ENCODE data around the gene ATXN10.
"Not testable (repeated sequence)": the region's sequence is repeated elsewhere in the genome, so short reads cannot be mapped to it uniquely, and the experiment has no call there.

Gene ATXN10, protein sequence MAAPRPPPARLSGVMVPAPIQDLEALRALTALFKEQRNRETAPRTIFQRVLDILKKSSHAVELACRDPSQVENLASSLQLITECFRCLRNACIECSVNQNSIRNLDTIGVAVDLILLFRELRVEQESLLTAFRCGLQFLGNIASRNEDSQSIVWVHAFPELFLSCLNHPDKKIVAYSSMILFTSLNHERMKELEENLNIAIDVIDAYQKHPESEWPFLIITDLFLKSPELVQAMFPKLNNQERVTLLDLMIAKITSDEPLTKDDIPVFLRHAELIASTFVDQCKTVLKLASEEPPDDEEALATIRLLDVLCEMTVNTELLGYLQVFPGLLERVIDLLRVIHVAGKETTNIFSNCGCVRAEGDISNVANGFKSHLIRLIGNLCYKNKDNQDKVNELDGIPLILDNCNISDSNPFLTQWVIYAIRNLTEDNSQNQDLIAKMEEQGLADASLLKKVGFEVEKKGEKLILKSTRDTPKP

DNA sequence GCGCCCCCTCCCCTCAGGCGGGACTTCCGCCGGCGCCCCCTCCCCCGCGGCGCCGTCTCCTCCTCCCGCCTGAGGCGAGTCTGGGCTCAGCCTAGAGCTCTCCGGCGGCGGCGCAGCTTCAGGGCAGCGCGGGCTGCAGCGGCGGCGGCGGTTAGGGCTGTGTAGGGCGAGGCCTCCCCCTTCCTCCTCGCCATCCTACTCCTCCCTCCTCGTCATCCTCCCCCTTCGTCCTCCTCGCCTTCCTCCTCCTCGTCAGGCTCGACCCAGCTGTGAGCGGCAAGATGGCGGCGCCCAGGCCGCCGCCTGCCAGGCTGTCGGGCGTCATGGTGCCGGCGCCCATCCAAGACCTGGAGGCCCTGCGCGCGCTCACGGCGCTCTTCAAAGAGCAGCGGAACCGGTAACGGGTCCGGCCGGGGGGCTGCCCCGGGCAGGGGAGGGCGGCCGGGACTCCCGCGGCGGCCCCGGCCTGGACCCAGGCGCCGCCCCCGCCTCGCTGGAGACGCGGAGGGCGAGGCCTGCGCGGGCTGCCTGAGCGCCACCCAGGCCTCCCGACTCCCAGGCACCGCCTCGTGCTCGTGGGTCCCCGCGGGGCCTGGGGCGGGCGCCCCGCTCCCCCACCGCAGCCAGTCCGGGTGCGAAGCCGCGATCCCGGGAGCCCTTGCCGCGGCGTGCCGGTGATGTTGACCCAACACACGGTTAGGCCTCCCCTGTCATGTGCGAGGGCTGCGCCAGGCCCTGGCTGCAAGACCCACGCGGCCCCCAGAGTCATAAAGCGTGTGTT lies at the start of gene ATXN10:
TSS of gene ATXN10 (plus strand) at position 52 of the 781 bp plus-strand sequence. CDS start at position 282, 230 bp downstream.
- DNase-seq (ENCODE audit: low spot score) = peak; percentile 73

DNA sequence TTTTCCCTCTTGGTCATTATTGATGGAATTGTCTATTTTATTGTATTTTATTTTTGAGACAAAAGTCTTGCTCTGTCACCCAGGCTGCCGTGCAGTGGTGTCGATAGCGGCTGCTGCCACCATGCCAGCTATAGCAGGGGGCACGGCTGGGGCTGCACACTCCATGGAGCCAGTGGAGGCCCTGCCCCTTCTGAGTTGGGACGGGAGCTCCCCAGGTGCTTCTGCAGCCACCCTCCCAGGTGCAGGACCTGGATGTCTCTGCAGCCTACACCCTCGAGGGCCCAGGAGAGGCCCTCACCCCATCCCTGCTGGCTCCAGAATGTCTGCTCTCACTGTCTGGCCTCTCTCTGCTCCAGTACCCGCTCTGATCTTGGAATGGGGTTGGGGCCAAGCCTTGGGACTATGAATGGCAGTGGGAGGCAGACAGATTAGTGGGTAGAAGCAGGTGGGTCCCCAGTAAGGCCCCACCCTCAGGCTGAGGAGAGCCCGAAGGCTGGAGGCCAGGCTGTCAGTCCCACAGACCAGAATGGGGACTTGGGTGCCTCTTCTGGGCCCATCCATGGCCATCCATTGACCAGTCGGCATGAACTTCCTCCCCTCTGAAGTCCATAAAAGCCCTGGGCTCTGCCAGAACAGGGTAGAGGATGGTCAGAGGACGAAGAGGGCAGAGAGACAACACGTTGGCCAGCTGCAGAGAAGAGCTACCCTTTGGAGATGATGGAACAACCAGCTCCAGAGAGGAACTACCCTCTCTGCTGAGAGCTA lies 49.6 kb upstream of the ATXN10 start:
- no peak for DNase-seq (ENCODE audit: low spot score)

DNA sequence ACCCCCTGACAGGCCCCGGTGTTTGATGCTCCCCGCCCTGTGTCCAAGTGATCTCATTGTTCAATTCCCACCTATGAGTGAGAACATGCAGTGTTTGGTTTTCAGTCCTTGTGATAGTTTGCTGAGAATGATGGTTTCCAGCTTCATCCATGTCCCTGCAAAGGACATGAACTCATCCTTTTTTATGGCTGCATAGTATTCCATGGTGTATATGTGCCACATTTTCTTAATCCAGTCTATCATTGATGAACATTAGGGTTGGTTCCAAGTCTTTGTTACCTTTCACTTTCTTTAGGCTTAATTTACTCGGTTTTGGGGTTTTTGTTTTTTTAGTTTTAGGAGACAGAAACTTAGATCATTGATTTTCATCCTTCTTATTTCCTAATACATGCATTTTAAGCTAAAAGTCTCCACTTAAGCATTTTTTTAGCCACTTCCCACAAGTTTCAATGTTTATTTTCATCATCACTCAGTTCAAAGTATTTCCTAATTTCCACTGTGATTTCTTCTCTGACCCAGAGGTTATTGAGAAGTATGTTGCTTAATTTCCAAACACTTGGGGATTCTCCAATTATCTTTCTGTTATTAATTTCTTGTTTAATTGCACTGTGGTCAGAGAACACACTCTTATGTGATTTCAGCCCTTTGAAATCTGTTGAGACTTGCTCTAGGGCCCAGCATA lies 48.0 kb upstream of the ATXN10 start:
- not testable (repeated sequence) for DNase-seq (ENCODE audit: low spot score)

DNA sequence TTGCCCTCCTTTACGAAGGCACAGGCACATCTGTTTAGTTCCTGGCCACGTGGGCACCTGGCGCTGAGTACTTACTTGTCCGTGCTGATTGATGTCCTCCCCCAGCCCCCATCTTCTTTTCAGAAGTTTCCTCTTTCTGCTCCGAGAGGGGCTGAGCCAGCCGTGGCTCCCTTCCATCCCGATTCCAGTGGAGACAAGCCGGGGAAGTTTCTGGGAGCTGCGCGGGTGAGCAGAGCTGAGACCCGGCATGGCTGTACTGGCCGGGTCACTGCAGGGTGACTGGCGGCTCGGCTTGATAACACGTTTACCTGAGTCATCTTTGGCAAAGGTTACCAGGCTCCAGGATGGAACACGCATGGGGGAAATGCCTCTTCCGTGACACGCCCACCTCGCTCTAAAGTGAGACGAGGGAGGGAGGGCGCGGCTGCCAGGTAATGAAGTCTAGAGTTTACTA lies 45.4 kb upstream of the ATXN10 start:
- DNase-seq (ENCODE audit: low spot score) = no peak

DNA sequence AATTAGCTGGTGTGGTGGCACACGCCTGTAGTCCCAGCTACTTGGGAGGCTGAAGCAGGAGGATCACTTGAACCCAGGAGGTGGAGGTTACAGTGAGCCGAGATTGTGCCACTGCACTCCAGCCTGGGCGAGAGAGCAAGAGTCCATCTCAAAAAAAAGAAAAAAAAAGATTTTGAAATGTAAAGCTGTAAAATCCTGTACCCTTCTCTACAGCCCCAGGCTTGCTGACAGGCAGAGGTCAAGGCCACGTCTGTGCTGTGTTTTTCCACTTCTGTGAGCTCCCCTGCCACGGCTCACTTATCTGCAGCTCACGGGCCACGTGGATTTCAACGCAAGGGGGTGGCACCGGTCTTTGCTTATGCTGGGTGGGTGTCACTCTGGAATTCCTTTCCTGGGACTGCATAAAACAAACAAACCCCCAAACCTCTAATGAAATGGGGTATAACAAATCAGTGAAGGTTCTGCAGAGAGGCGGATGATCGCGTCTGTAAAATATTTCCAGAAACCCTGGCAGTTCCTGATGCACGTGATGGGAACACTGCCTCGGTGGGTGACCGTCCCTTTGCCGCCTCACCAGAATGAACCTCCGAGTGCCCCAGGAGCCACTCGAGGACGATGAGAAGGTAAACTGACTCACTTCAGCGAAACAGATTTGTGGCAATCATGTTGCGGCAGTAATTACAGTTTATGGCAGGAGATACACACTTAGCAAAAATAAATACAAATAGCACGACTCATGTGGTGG lies 44.0 kb upstream of the ATXN10 start:
- DNase-seq (ENCODE audit: low spot score) = no peak

DNA sequence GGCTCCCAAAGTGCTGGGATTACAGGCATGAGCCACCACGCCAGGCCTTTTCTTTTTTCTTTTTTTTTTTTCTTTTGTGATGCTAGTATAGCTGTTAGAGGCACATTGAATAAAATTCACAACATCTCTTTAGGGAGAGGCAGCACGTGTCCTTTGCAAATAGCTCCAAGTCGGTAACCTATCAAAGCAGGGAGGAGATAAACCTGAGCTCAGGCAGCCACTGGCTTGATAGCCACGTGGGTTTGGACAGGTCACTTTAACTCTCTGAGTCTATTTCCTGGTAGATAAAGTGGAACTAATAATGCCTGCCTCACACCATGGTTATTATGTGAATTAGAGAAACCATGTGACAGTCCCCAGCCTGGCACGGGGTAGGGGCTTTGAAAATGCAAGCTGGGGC lies 43.1 kb upstream of the ATXN10 start:
- DNase-seq (ENCODE audit: low spot score) = no peak

DNA sequence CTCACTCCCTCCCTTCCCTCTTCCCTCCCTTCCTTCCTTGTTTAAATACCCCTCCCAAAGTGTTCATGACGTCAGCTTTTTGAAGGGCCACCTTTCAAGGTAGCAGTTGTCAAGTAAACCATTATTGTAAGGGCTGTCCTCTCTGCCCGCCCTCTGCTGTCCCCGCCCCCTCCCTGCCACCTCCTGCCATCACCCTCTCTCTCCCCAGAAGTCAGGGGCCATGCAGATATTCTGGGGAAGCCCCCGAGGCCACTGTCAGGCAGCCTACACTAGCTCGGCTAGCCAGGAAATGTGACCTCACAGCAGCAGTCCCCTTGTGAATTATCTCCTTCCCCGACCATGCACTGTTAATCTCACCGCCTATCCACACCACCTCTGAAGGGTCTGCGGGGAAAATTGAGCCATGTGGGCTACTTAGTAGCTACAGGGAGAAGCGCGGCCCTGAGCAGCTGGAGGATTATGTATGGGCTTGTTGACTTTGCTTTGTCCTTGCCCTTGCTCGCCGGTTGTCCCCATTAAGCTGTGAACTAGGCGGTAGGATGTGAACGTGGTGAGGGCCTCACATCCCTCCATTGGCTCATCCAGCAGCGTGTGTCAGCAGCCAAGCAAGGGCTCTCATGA lies 42.1 kb upstream of the ATXN10 start:
- DNase-seq (ENCODE audit: low spot score) = no peak

DNA sequence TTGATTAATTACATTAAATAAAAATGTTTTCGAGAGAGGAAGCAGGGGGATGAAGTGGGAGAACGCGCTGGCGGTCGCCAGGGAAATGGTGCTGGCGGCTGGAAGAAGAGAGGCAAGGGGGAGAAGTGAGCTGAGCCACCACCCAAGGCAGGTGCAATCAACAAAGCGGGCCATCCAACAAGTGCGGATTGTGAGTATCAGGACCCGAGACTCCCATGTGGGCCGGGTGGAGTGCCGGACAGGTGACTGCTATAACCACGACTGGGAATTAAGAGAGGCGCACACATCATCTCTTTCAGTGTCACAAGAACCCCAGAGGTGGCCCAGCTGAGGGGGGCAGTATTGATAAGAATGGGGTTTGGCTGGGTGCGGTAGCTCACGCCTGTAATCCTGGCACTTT lies 41.2 kb upstream of the ATXN10 start:
- DNase-seq (ENCODE audit: low spot score) = no peak

DNA sequence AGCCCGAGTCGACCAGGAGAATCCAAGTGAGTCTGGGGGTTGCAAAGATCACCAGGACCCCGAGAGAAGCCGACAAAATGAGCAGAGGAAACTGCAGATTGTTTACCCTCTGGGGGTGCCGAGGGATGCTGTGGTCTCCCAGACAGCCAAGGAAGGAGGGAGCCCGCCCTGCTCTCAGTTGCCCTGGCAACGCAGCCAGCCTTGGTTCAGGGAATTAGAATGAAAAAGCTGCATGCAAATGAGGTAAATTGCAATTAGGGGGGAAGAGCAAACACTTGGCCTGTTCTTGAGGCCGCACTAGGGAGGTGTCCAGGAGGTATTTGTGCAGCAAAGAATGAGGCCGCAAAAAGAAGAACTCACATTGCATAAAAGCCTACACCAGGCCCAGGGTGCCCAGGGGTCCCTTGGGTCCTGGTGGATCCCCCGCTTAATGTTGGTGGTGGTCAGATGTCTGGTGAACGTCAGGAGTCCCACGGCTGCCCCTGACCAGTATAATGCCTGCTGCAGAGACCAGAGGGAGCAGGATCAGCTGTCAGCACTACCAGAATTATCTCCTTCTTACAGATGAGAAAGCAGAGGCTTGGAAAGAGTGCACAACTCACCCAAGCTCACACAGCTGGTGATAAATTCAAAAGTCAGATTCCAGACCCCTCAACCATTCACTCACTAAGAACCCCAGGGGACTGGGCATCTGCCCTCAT lies 40.3 kb upstream of the ATXN10 start:
- peak; percentile 14 for DNase-seq (ENCODE audit: low spot score)

DNA sequence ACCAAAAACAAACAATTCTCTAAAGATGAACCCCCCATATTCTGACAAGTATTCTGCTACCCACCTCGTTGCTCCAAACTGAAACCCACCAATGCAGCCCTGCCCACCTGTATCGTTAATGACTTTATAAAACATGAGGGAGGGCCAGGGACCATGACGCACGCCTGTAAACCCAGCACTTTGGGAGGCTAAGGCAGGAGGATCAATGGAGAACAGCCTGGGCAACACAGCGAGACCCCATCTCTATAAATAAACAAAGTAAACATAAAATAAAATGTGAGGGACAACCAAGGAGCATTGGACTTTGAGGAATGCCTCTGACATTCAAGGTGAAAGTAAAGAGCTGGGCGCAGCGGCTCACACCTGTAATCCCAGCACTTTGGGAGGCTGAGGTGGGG lies 39.8 kb upstream of the ATXN10 start:
- no peak for DNase-seq (ENCODE audit: low spot score)

DNA sequence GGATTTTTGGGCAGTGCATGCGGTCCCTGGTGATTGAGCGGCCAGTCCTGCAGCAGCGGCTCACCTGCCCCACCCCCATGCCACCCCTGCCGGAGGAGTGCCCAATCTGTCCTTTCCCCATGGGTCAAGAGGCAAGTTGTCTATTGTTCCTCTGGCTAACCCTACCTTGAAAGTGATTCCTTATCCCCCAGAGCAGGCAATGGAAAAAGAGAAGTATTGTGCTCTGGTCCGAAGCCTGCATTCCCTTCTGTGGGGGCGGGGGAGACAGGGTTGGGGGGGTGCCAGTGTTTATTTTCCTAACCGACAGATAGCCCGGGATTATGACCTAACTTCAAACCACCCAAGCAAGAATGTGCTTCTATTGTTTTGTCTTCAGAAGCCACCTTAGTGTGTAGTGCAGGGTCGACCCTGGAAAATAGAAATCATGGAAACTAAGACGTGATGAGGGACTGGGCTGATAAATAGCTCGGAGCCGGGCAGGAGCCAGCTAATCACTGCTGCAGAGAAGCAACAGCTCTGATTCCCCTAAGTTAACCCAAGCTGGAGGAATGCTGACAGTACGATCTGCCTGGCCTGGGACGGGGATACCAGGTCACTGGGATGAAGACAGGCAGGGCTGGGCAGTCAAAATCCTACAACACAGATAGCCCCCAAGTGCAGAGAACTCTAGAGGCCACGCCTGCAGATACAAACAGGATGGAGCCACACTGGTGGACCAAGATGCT lies 38.7 kb upstream of the ATXN10 start:
- DNase-seq (ENCODE audit: low spot score) = no peak

DNA sequence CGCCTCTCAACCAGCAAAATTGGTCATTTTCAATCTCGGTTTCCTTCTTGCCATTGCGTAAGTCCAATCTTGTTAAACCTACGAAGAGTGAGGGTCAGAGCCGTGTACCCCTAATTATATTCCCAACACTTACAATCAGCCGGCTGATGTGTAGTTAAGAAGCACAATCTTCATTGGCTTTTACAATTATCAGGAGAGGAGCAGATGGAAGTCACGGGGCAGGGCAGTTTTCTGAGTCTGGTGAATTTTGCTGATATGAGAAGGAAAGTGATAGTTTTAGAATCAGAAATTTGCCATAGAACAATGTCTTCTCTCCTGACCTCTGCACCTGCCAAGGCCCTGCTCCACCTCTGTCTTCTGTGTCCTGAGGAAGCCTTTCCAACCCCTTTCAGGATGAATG lies 35.0 kb upstream of the ATXN10 start:
- no peak for DNase-seq (ENCODE audit: low spot score)

DNA sequence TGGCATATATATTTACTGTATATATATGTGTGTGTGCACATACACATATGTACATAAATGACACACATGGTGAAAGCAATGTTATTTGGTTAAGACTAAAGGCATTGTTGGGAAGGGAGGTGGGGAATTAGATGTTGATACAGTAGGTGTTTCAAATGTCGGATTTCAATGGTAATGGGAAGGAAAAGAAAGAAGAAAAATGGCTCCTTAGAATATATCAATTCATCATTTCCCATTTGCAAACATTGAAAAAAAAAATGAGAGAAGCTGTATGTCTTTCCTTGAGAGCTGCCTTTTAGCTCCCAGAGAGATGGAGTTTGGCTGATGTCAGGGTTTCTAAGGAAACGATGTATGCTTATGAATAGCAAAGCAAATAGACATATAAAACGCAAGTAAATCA lies 33.4 kb upstream of the ATXN10 start:
- no peak for DNase-seq (ENCODE audit: low spot score)

DNA sequence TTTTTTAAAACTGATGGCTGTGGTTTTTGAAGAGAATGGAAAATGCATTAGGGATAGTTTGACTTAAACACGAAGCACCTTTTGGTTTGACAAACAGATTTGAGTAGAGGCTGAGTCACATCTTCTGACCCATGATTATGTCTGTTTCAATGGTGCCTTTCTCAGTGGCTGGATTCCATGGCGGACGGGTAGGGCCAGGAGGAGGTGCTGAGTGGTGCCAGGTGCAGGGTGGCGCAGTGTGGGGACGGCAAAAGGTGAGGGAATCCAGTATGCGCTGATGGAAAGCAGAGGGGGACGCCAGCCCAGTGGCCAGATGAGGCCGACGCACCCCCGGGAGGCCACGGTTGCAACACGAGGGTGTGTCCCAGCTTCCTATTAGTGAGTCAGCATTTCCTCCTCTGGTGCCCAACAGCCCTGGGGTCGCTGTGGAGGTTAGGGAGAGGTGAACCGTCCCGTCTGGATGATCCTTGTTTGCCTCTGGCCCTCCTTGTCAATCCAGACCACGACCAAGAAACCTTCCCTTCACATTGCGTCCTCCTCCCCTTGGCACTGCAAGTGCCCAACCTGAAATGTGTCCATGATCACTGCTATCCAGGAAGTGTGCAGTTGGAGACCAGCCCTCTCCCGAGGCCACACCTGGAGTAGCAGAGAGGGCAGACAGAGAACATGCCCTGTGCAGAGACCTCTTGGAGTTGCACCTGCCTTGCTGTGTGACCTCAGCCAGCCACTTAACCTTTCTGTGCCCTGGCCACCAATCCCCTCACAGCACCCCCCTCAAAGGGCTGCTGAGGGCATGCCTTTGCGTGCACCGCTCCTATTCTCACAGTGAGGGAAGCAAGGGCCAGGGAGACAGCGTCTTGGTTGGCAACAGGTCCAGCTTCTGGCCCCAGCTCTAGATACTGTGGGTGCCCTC lies 32.5 kb upstream of the ATXN10 start:
- DNase-seq (ENCODE audit: low spot score) = no peak

DNA sequence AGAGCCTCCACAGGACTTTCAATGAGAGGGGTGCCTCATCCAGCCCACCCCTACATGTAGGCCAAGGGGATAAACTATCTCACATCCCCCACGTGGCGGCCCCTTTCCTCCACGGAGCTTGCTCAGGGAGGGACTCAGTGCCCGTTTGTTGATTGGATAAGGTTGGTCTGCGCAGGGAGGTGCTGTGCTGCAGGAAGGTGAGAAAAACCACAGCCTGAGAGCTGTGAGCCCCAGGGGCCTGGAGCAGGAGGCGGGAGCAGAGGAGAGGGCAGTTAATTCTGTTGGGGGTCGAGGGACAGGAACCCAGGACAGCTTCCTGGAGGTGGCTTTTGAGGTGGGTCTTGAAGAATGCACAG lies 31.9 kb upstream of the ATXN10 start:
- no peak for DNase-seq (ENCODE audit: low spot score)

DNA sequence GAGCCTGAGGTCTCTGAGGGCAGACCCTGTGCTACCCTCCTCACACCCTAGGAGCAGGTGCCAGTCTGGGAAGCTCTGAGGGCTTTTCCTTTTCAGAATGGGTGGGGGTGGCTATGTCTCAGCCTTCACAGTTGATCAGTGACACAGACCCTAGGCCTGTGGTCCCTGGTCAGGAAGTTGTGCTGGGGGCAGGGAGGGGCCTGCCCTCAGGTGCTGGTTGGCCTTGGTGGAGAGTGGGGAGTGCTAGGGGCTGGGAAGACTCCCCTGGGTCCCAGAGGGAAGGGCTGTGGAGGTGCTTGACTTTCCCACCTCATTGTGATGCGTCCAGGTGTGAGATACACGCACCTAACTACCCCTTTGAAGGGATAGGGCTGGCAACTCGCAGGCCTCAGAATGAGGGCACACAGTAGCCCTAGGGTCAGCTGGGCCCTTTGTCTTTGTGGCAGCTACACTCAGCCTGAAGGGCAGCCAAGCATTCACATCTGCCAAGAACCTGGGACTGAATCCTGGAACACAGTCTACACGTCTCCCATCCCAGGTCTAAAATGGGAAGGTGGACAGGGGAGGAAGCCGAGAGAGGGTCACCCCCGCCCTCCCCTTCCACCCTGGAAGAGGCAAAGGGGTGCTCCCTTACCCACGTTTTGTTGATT lies 31.2 kb upstream of the ATXN10 start:
- DNase-seq (ENCODE audit: low spot score) = no peak

DNA sequence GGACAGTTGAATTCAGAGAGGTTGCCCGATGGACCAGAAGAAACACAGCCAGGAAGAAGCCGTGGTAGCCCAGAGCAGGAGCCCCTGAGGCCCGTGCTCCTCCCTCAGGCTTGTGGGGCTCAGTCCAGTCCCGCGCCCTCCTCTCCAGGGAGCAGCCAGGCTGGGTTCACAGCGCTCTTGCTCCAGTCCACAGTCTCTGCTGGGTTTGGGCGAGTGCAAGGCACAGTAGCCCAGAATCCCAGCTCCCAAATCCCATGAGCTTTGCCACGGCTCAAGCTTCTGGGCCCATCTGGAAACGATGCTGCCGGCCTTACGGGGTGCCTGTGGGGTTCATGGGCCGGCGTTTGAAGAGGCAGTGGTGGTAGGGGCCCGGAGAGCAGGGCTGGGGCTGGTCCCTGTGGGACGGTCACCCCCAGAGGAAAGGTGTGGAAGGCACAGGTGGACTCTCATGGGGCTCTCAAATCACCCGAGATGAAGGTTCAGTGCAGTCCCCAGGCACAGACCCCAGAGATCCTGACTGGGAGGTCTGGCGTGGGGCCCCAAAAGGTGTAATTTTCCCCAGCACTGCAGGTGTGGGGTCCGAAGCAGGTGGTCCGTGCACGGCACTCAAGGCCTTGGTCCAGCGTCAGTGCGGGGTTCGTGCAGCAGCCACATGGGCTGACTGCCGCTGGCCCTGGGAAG lies 30.6 kb upstream of the ATXN10 start:
- DNase-seq (ENCODE audit: low spot score) = no peak

Data from pons (tissue), 1 donor.